ENCODE data around the gene DPH6.

DNA sequence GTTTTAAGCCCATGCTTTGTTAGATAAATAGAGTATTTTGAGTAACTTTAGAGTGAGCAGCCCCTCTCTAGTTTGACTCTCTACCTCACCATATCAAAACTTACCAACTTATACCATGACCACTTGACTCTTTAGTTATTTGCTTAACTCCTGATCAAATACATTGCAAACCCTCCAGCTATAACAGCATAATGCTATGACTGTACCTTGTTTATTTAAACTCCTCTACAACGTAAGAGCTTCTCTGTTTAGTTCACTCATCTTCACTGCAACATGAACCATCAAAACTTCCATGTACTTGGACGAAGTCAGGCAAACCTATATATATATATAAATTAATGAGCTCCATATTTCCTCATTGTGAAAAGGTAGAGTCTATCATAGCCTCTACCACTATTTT lies 218.2 kb downstream of the DPH6 start:
- TF ChIP-seq, protein P1, sequence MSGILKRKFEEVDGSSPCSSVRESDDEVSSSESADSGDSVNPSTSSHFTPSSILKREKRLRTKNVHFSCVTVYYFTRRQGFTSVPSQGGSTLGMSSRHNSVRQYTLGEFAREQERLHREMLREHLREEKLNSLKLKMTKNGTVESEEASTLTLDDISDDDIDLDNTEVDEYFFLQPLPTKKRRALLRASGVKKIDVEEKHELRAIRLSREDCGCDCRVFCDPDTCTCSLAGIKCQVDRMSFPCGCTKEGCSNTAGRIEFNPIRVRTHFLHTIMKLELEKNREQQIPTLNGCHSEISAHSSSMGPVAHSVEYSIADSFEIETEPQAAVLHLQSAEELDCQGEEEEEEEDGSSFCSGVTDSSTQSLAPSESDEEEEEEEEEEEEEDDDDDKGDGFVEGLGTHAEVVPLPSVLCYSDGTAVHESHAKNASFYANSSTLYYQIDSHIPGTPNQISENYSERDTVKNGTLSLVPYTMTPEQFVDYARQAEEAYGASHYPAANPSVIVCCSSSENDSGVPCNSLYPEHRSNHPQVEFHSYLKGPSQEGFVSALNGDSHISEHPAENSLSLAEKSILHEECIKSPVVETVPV (CRISPR knock-in tag; IDR thresholded peaks at IDR 0.05): no peak
- no peak for TF ChIP-seq GLIS3 (CRISPR knock-in tag; IDR thresholded peaks at IDR 0.05)
- TF ChIP-seq RARB (CRISPR knock-in tag; IDR thresholded peaks at IDR 0.05): no peak
- TF ChIP-seq ZC3H10 (CRISPR knock-in tag; IDR thresholded peaks at IDR 0.05): no peak
- no peak for TF ChIP-seq ZFP3 (CRISPR knock-in tag; IDR thresholded peaks at IDR 0.05)
- TF ChIP-seq SNAI2 (CRISPR knock-in tag; IDR thresholded peaks at IDR 0.05): no peak
- no peak for TF ChIP-seq ZFP30 (CRISPR knock-in tag; IDR thresholded peaks at IDR 0.05)
- TF ChIP-seq, protein P2, sequence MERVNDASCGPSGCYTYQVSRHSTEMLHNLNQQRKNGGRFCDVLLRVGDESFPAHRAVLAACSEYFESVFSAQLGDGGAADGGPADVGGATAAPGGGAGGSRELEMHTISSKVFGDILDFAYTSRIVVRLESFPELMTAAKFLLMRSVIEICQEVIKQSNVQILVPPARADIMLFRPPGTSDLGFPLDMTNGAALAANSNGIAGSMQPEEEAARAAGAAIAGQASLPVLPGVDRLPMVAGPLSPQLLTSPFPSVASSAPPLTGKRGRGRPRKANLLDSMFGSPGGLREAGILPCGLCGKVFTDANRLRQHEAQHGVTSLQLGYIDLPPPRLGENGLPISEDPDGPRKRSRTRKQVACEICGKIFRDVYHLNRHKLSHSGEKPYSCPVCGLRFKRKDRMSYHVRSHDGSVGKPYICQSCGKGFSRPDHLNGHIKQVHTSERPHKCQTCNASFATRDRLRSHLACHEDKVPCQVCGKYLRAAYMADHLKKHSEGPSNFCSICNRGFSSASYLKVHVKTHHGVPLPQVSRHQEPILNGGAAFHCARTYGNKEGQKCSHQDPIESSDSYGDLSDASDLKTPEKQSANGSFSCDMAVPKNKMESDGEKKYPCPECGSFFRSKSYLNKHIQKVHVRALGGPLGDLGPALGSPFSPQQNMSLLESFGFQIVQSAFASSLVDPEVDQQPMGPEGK (CRISPR knock-in tag; IDR thresholded peaks at IDR 0.05; ENCODE audit: borderline replicate concordance): no peak
- TF ChIP-seq ISL1 (CRISPR knock-in tag; IDR thresholded peaks at IDR 0.05): no peak
- TF ChIP-seq ARNTL (CRISPR knock-in tag; IDR thresholded peaks at IDR 0.05; ENCODE audit: borderline replicate concordance, low read depth): no peak
- TF ChIP-seq, protein P3, sequence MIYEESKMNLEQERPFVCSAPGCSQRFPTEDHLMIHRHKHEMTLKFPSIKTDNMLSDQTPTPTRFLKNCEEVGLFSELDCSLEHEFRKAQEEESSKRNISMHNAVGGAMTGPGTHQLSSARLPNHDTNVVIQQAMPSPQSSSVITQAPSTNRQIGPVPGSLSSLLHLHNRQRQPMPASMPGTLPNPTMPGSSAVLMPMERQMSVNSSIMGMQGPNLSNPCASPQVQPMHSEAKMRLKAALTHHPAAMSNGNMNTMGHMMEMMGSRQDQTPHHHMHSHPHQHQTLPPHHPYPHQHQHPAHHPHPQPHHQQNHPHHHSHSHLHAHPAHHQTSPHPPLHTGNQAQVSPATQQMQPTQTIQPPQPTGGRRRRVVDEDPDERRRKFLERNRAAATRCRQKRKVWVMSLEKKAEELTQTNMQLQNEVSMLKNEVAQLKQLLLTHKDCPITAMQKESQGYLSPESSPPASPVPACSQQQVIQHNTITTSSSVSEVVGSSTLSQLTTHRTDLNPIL (CRISPR knock-in tag; IDR thresholded peaks at IDR 0.05; ENCODE audit: low read depth): no peak
- TF ChIP-seq OSR1 (CRISPR knock-in tag; IDR thresholded peaks at IDR 0.05): no peak
